Daoy (cell line): ENCODE measurements around the gene DAGLA. TPM values are rescaled to one million over a fixed set of nuclear protein-coding genes. Genes with fewer than 3 reads are reported as not detected.

Experiments
- total RNA-seq: library from RNA; depleted of rRNA; stranded (reverse); fragments of >200 nt; shearing (Covaris generic); gene quantifications from 2 replicates; pipeline ENCODE4 v1.2.3, GENCODE V29; 2014; rRNA removed

The DAGLA gene
- total RNA-seq, 1 experiment from 2014 or later = 0.91 TPM

Other genes with a start within 250 kb of the DAGLA start
- 0.23 and 1.8 TPM in 2 replicates for gene LRRC10B, start 171.6 kb upstream of the DAGLA start, total RNA-seq
- gene SYT7, start 99.3 kb upstream of the DAGLA start, total RNA-seq = 0.34 and 0.77 TPM in 2 replicates
- gene MYRF, start 72.2 kb downstream of the DAGLA start, total RNA-seq = 0.68 and 2.1 TPM in 2 replicates
- 61.1 and 70.8 TPM in 2 replicates for gene TMEM258, start 112.2 kb downstream of the DAGLA start, total RNA-seq
- gene FEN1, start 112.5 kb downstream of the DAGLA start, total RNA-seq = 145 and 148 TPM in 2 replicates
- gene FADS1, start 136.6 kb downstream of the DAGLA start, total RNA-seq = 30.0 and 35.9 TPM in 2 replicates
- 21.3 and 33.8 TPM in 2 replicates for gene FADS2, start 147.9 kb downstream of the DAGLA start, total RNA-seq
- 24.9 and 43.1 TPM in 2 replicates for gene FADS3, start 211.2 kb downstream of the DAGLA start, total RNA-seq
- 0.40 and 2.2 TPM in 2 replicates for gene RAB3IL1, start 237.2 kb downstream of the DAGLA start, total RNA-seq